Activated naive CD8-positive, alpha-beta T cell treated with anti-CD3 and anti-CD28 coated beads for 36 hours (primary cell): ENCODE measurements around the gene EXD3. TPM values are rescaled to one million over a fixed set of nuclear protein-coding genes. Genes with fewer than 3 reads are reported as not detected.
"Not testable (repeated sequence)": the region's sequence is repeated elsewhere in the genome, so short reads cannot be mapped to it uniquely, and the experiment has no call there.

Experiments
- DNase-seq: peaks from one replicate; pipeline ENCODE4 v3.0.0; 2021
- H3K27ac Mint-ChIP-seq: one replicate; pipeline ENCODE4 v1.8.0; 2022; ENCODE audit warnings: mild to moderate bottlenecking, moderate library complexity, mixed read lengths
- H3K27me3 Mint-ChIP-seq: one replicate; pipeline ENCODE4 v1.8.0; 2022; ENCODE audit warnings: mild to moderate bottlenecking, mixed read lengths
- H3K36me3 Mint-ChIP-seq: one replicate; pipeline ENCODE4 v1.8.0; 2021; ENCODE audit warnings: mild to moderate bottlenecking, mixed read lengths
- H3K4me1 Mint-ChIP-seq: one replicate; pipeline ENCODE4 v1.8.0; 2021; ENCODE audit warnings: mixed read lengths
- H3K4me3 Mint-ChIP-seq: one replicate; pipeline ENCODE4 v1.8.0; 2022; ENCODE audit warnings: mild to moderate bottlenecking, moderate library complexity, mixed read lengths
- H3K9me3 Mint-ChIP-seq: one replicate; pipeline ENCODE4 v1.8.0; 2022; ENCODE audit warnings: mixed read lengths
- total RNA-seq, 2 experiments: library from RNA; stranded (reverse); gene quantifications; one replicate each; pipeline ENCODE4 v1.2.3, GENCODE V29; 2021

The EXD3 gene
- total RNA-seq, 2 experiments from 2014 or later: 3.6 to 4.2 TPM

DNA sequence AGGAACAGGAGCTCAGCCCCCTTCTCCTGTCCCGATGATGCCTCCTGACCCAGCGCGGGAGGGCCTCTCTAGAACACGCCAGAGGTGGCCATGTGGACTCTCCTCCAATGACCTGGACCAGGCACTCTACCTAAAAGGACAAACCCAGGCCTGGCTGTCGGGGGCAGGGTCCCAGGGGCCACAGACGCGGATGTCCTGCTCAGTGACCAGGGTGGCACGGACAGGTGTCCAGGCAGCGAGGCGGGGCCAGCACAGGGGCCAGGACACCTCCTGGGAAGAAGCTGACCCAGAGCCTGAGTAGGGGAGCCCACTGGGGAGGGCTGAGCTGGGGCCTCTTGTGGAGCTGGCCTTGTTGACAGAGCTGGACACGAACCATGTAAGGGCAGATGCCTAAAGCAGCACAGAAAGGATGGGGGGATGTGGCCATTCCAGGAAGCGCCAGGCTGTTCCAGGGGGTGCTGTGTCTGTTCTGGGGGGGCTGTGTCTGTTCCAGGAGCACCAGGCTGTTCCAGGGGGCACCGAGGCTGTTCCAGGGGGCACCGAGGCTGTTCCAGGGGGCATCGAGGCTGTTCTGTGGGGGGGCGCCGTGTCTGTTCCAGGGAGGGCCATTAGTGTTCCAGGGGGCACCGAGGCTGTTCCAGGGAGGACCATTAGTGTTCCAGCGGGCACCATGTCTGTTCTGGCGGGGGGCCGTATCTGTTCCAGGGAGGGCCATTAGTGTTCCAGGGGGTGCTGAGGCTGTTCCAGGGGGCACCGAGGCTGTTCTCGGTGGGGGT is 30.5 kb downstream of the EXD3 start:
- H3K27me3 Mint-ChIP-seq: no peaks in the 10 kb centered on the region
- no peak for DNase-seq
- H3K27ac Mint-ChIP-seq: no peak overlapping the region
- no peaks in the 10 kb centered on the region for H3K9me3 Mint-ChIP-seq
- H3K4me3 Mint-ChIP-seq: no peak overlapping the region
- no peaks in the 10 kb centered on the region for H3K36me3 Mint-ChIP-seq
- H3K4me1 Mint-ChIP-seq: peaks cover 8% of the 10 kb centered on the region

DNA sequence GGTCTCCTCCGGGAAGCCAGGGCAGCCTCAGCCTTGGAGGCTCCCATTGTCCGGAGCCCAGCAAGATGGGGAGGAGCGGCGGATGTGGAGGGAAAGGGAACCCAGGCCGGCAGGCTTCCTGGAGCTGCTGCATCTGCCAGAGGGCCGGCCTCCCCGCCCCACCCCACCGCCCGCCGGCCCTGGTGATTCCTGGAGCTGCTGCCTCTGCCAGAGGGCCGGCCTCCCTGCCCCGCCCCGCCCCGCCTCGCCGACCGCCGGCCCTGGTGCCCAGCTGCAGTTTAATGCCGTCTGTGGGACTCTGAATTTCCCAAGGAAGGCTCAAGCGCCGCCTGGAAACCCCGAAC is 31.6 kb downstream of the EXD3 start:
- DNase-seq: no peak
- no peak overlapping the region for H3K4me3 Mint-ChIP-seq

GRCh38 chr9:137390553-137391410 is 32.2 kb downstream of the EXD3 start:
- Mint-ChIP-seq H3K9me3 (no peaks in the 10 kb centered on the region), H3K27ac (no peak overlapping the region), H3K4me3 (no peak overlapping the region), H3K36me3 (no peaks in the 10 kb centered on the region), H3K4me1 (peaks cover 7% of the 10 kb centered on the region), H3K27me3 (no peaks in the 10 kb centered on the region)
- DNase-seq: no peak

More for the DNA sequence above, 31.6 kb downstream of the EXD3 start:
- H3K27ac Mint-ChIP-seq: no peak overlapping the region
- H3K9me3 Mint-ChIP-seq: no peaks in the 10 kb centered on the region
- peaks cover 7% of the 10 kb centered on the region for H3K4me1 Mint-ChIP-seq
- H3K27me3 Mint-ChIP-seq: no peaks in the 10 kb centered on the region
- H3K36me3 Mint-ChIP-seq: no peaks in the 10 kb centered on the region

DNA sequence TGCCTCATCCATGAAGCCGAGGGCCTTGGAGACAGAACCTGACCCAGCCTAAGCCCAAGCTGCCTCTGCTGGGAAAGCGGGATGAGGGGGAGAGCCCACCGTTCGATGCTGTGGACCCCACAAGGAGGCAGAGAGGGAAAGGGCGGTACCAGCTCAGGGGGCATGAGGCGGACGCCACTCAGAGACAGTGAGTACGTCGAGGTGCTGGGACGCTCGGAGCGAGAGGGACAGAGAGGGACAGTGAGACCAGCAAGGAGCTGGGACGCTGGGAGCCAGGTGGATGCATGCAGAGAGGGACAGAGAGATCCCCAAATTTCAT is 33.6 kb downstream of the EXD3 start:
- Mint-ChIP-seq H3K36me3 (no peaks in the 10 kb centered on the region), H3K4me3 (no peak overlapping the region), H3K9me3 (no peaks in the 10 kb centered on the region), H3K27me3 (no peaks in the 10 kb centered on the region), H3K4me1 (peaks cover 7% of the 10 kb centered on the region), H3K27ac (no peak overlapping the region)
- no peak for DNase-seq

- no peaks in the 10 kb centered on the region for H3K9me3 Mint-ChIP-seq
- peaks cover 7% of the 10 kb centered on the region for H3K4me1 Mint-ChIP-seq
- H3K27me3 Mint-ChIP-seq: no peaks in the 10 kb centered on the region
- DNase-seq: no peak
- H3K36me3 Mint-ChIP-seq: no peaks in the 10 kb centered on the region
- H3K27ac Mint-ChIP-seq: no peak overlapping the region
- H3K4me3 Mint-ChIP-seq: no peak overlapping the region
Observed at GRCh38 chr9:137388589-137389427, 34.2 kb downstream of the EXD3 start.

GRCh38 chr9:137387891-137388560 is 34.9 kb downstream of the EXD3 start:
- Mint-ChIP-seq H3K4me1 (peaks cover 7% of the 10 kb centered on the region), H3K9me3 (no peaks in the 10 kb centered on the region), H3K27ac (peak overlapping the region; percentile 48), H3K36me3 (no peaks in the 10 kb centered on the region), H3K4me3 (no peak overlapping the region), H3K27me3 (no peaks in the 10 kb centered on the region)
- DNase-seq: no peak

GRCh38 chr9:137387114-137387890 is 35.7 kb downstream of the EXD3 start:
- Mint-ChIP-seq H3K4me3 (no peak overlapping the region), H3K36me3 (no peaks in the 10 kb centered on the region), H3K27ac (peak overlapping the region; percentile 74), H3K9me3 (no peaks in the 10 kb centered on the region), H3K4me1 (peaks cover 7% of the 10 kb centered on the region), H3K27me3 (no peaks in the 10 kb centered on the region)
- DNase-seq: no peak

DNA sequence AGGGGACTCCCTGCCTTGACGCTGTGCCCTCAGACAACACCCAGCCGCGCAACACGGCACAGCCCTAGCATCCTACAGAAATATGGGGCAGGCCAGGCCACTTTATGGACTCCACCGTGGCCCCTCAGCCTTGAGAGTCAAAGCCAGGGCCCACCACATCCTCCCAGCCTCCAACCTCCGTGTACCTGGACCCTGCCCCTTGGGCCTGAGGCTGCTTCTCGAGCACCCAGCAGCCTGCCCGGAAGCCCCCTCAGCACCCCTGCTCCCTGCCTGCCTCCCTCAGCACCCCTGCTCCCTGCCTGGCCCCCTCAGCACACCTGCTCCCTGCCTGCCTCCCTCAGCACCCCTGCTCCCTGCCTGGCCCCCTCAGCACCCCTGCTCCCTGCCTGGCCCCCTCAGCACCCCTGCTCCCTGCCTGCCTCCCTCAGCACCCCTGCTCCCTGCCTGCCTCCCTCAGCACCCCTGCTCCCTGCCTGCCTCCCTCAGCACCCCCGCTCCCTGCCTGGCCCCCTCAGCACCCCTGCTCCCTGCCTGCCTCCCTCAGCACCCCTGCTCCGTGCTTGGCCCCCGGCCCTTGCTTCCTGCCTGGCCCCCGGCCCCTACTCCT is 36.4 kb downstream of the EXD3 start:
- H3K27ac Mint-ChIP-seq: peak overlapping the region; percentile 74
- H3K4me3 Mint-ChIP-seq, H3K27me3 Mint-ChIP-seq, H3K36me3 Mint-ChIP-seq, DNase-seq, H3K9me3 Mint-ChIP-seq, H3K4me1 Mint-ChIP-seq: not testable (repeated sequence)

- no peak for DNase-seq
- no peaks in the 10 kb centered on the region for H3K9me3 Mint-ChIP-seq
- no peak overlapping the region for H3K27ac Mint-ChIP-seq
- H3K4me1 Mint-ChIP-seq: peaks cover 7% of the 10 kb centered on the region
- H3K4me3 Mint-ChIP-seq: no peak overlapping the region
- no peaks in the 10 kb centered on the region for H3K27me3 Mint-ChIP-seq
- H3K36me3 Mint-ChIP-seq: no peaks in the 10 kb centered on the region
Observed at GRCh38 chr9:137385061-137385655, 37.8 kb downstream of the EXD3 start.

GRCh38 chr9:137383784-137384756 is 38.9 kb downstream of the EXD3 start:
- H3K27ac Mint-ChIP-seq: no peak overlapping the region
- H3K9me3 Mint-ChIP-seq: no peaks in the 10 kb centered on the region
- no peaks in the 10 kb centered on the region for H3K36me3 Mint-ChIP-seq
- H3K4me3 Mint-ChIP-seq: no peak overlapping the region
- no peaks in the 10 kb centered on the region for H3K27me3 Mint-ChIP-seq
- H3K4me1 Mint-ChIP-seq: peaks cover 7% of the 10 kb centered on the region
- no peak for DNase-seq

DNA sequence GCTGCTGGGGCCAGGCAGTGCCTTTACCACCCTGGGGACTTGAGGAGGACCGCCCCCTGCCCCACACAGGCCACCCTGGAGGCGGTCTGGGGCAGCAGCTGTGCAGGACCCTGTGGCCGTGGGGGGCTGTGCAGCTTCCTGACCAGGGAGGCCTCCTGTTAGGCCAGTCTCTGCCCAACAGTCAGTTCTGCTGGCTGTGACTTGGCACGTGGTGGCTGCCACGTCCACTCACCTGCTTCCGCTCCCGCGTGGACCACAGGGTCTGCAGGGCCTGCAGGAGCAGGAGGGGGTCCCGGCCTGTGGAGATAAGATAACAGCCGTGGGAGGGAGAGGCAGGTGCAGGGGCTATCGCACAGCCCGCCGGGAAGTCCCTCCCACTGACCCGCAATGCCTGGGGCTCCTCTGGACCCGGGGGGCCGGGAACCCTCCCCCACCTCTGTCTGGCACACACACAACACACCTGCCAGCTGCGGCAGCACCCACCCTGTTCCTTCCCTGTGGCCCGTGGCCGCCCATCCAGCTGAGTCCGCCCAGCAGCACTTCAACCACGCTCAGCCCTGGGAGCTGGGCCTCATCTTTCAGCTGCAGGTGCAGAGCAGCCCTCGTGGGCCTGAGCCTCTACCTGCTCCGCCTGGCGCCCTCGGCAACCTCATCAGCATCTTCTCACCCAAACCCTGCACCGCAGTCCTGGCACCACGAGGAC is 39.7 kb downstream of the EXD3 start:
- no peak for DNase-seq
- Mint-ChIP-seq H3K36me3 (no peaks in the 10 kb centered on the region), H3K9me3 (no peaks in the 10 kb centered on the region), H3K4me1 (peaks cover 7% of the 10 kb centered on the region), H3K27ac (no peak overlapping the region), H3K4me3 (no peak overlapping the region), H3K27me3 (no peaks in the 10 kb centered on the region)

- DNase-seq: no peak
- H3K4me1 Mint-ChIP-seq: peaks cover 5% of the 10 kb centered on the region
Observed at GRCh38 chr9:137382444-137383080, 40.4 kb downstream of the EXD3 start.

More at GRCh38 chr9:137382444-137383080, 40.4 kb downstream of the EXD3 start:
- Mint-ChIP-seq H3K27me3 (no peaks in the 10 kb centered on the region), H3K36me3 (no peaks in the 10 kb centered on the region), H3K4me3 (no peak overlapping the region), H3K27ac (no peak overlapping the region), H3K9me3 (no peaks in the 10 kb centered on the region)
